CD4-positive, CD25-positive, alpha-beta regulatory T cell (primary cell): Measurements from ENCODE around the gene SYTL3. TPM values are rescaled to one million over a fixed set of nuclear protein-coding genes. Genes with fewer than 3 reads are reported as not detected.

Source experiments
- ATAC-seq, 2 donors: fragments of 150-1000 bp; cut with Tn5 transposase; one replicate each; pipeline ENCODE4 v1.10.0; 2021; ENCODE audit warnings: low read depth in 2 of 2, moderate number of reproducible peaks in 2 of 2, moderate library complexity in 1 of 2
- DNase-seq, 3 donors: peaks; one replicate each; pipeline versions ENCODE4 v3.0.0 to v3.0.0-alpha.2; 2012 to 2022; ENCODE audit warnings: mixed read lengths in 1 of 3
- H3K27ac ChIP-seq: one replicate; pipeline ENCODE4 v1.7.0; 2013; ENCODE audit warnings: mild to moderate bottlenecking, low read length; ENCODE audit not compliant: insufficient read depth, poor library complexity, severe bottlenecking
- H3K27me3 ChIP-seq: one replicate; pipeline ENCODE4 v1.7.0; 2013; ENCODE audit warnings: low read length; ENCODE audit not compliant: control insufficient read depth, insufficient read depth
- H3K36me3 ChIP-seq: one replicate; pipeline ENCODE4 v1.7.0; 2013; ENCODE audit warnings: mild to moderate bottlenecking, low read length, moderate library complexity; ENCODE audit not compliant: control insufficient read depth, insufficient read depth
- H3K4me1 ChIP-seq: 2 replicates; pipeline ENCODE4 v1.7.0; 2013; ENCODE audit warnings: mild to moderate bottlenecking, low read length; ENCODE audit not compliant: insufficient read depth, control insufficient read depth, poor library complexity, severe bottlenecking
- H3K4me3 ChIP-seq: one replicate; pipeline ENCODE4 v1.7.0; 2013; ENCODE audit warnings: low read depth, mild to moderate bottlenecking, low read length, moderate library complexity
- H3K9me3 ChIP-seq, 2 experiments: 1 replicate in 1 of 2; 2 replicates in 1 of 2; pipeline ENCODE4 v1.7.0; 2013; ENCODE audit warnings: low read length in 2 of 2, mild to moderate bottlenecking in 1 of 2, moderate library complexity in 1 of 2; ENCODE audit not compliant: control insufficient read depth in 2 of 2
- H3K27ac Mint-ChIP-seq, 3 donors: one replicate each; pipeline ENCODE4 v1.8.0; 2020 to 2022; ENCODE audit warnings: mild to moderate bottlenecking in 3 of 3, mixed read lengths in 3 of 3, moderate library complexity in 2 of 3
- H3K27me3 Mint-ChIP-seq: one replicate; pipeline ENCODE4 v1.8.0; 2022; ENCODE audit warnings: mild to moderate bottlenecking, mixed read lengths
- H3K36me3 Mint-ChIP-seq: one replicate; pipeline ENCODE4 v1.8.0; 2020; ENCODE audit warnings: mixed read lengths
- H3K4me1 Mint-ChIP-seq, 4 donors: one replicate each; pipeline ENCODE4 v1.8.0; 2020 to 2022; ENCODE audit warnings: mixed read lengths in 4 of 4, mild to moderate bottlenecking in 1 of 4
- H3K4me3 Mint-ChIP-seq, 4 donors: one replicate each; pipeline ENCODE4 v1.8.0; 2020 to 2022; ENCODE audit warnings: mild to moderate bottlenecking in 4 of 4, mixed read lengths in 4 of 4, moderate library complexity in 3 of 4
- H3K9me3 Mint-ChIP-seq, 7 donors: one replicate each; pipeline ENCODE4 v1.8.0; 2020 to 2022; ENCODE audit warnings: mixed read lengths in 7 of 7, mild to moderate bottlenecking in 3 of 7, moderate library complexity in 2 of 7
- polyA plus RNA-seq, 4 donors: library from polyadenylated mRNA; unstranded; fragments of 300-500 nt; fragmentation: Illumina TruSeq; gene quantifications; one replicate each; pipeline ENCODE4 v1.2.3, GENCODE V29; 2021
- total RNA-seq: library from RNA; stranded (reverse); gene quantifications from one replicate; pipeline ENCODE4 v1.2.3, GENCODE V29; 2022

SYTL3 gene
- total and polyA plus RNA-seq, 5 donors from 2014 or later: 12.2 to 54.8 (median 14.1) TPM

- Histone ChIP-seq H3K4me3 (no peak overlapping the region), H3K27ac (no peak overlapping the region), H3K36me3 (peaks cover 25% of the 10 kb centered on the region), H3K9me3 (no peaks in the 10 kb centered on the region), H3K27me3 (no peaks in the 10 kb centered on the region), H3K4me1 (peaks cover 11% of the 10 kb centered on the region)
- no peak for DNase-seq
- H3K27ac Mint-ChIP-seq: no peak overlapping the region
- H3K4me1 Mint-ChIP-seq: peaks cover 4 to 15% (median 8%) of the 10 kb centered on the region in 4 donors
- no peaks in the 10 kb centered on the region for H3K9me3 Mint-ChIP-seq
- peaks cover 29% of the 10 kb centered on the region for H3K36me3 Mint-ChIP-seq
- no peaks in the 10 kb centered on the region for H3K27me3 Mint-ChIP-seq
- ATAC-seq: no peak
- H3K4me3 Mint-ChIP-seq: no peak overlapping the region
Observed at GRCh38 chr6:158707821-158708195, 58.0 kb downstream of the SYTL3 start.

- no peaks in the 10 kb centered on the region for H3K27me3 Mint-ChIP-seq
- no peak overlapping the region for H3K4me3 Mint-ChIP-seq
- no peaks in the 10 kb centered on the region for H3K9me3 ChIP-seq
- H3K9me3 Mint-ChIP-seq: no peaks in the 10 kb centered on the region
- H3K27ac Mint-ChIP-seq: peak overlapping the region in 1 of 3 donors; percentile 76
- H3K27ac ChIP-seq: no peak overlapping the region
- no peak overlapping the region for H3K4me3 ChIP-seq
- H3K4me1 ChIP-seq: peaks cover 11% of the 10 kb centered on the region
- ATAC-seq (no peak), DNase-seq (no peak)
- peaks cover 28% of the 10 kb centered on the region for H3K36me3 ChIP-seq
- H3K4me1 Mint-ChIP-seq: peaks cover 4 to 14% (median 8%) of the 10 kb centered on the region in 4 donors
- H3K36me3 Mint-ChIP-seq: peaks cover 33% of the 10 kb centered on the region
- H3K27me3 ChIP-seq: no peaks in the 10 kb centered on the region
Observed at GRCh38 chr6:158708239-158708638, 58.4 kb downstream of the SYTL3 start.

GRCh38 chr6:158709809-158710208 lies 60.0 kb downstream of the SYTL3 start:
- Histone ChIP-seq H3K4me3 (no peak overlapping the region), H3K27me3 (no peaks in the 10 kb centered on the region), H3K9me3 (no peaks in the 10 kb centered on the region), H3K36me3 (peaks cover 39% of the 10 kb centered on the region), H3K27ac (no peak overlapping the region), H3K4me1 (peaks cover 2% of the 10 kb centered on the region)
- H3K27me3 Mint-ChIP-seq: no peaks in the 10 kb centered on the region
- H3K27ac Mint-ChIP-seq: no peak overlapping the region
- peaks cover 0 to 5% (median 3%) of the 10 kb centered on the region in 4 donors for H3K4me1 Mint-ChIP-seq
- no peak overlapping the region for H3K4me3 Mint-ChIP-seq
- ATAC-seq (no peak), DNase-seq (no peak)
- H3K9me3 Mint-ChIP-seq: no peaks in the 10 kb centered on the region
- peaks cover 45% of the 10 kb centered on the region for H3K36me3 Mint-ChIP-seq

GRCh38 chr6:158711264-158711663 lies 61.4 kb downstream of the SYTL3 start:
- no peaks in the 10 kb centered on the region for H3K9me3 Mint-ChIP-seq
- DNase-seq (no peak), ATAC-seq (no peak)
- Histone ChIP-seq H3K9me3 (no peaks in the 10 kb centered on the region), H3K27ac (no peak overlapping the region), H3K4me1 (peaks cover 6% of the 10 kb centered on the region), H3K36me3 (peaks cover 44% of the 10 kb centered on the region), H3K4me3 (no peak overlapping the region), H3K27me3 (no peaks in the 10 kb centered on the region)
- no peak overlapping the region for H3K4me3 Mint-ChIP-seq
- H3K36me3 Mint-ChIP-seq: peaks cover 56% of the 10 kb centered on the region
- peaks cover 4 to 7% (median 6%) of the 10 kb centered on the region in 4 donors for H3K4me1 Mint-ChIP-seq
- no peaks in the 10 kb centered on the region for H3K27me3 Mint-ChIP-seq
- H3K27ac Mint-ChIP-seq: peak overlapping the region in 1 of 3 donors; percentile 47

- Mint-ChIP-seq H3K9me3 (no peaks in the 10 kb centered on the region), H3K4me3 (no peak overlapping the region), H3K4me1 (peaks cover 4 to 21% (median 18%) of the 10 kb centered on the region in 4 donors), H3K27ac (no peak overlapping the region), H3K36me3 (peaks cover 57% of the 10 kb centered on the region), H3K27me3 (no peaks in the 10 kb centered on the region)
- H3K4me3 ChIP-seq: no peak overlapping the region
- ATAC-seq (no peak), DNase-seq (no peak)
- H3K36me3 ChIP-seq: peaks cover 36% of the 10 kb centered on the region
- H3K27ac ChIP-seq: no peak overlapping the region
- H3K9me3 ChIP-seq: no peaks in the 10 kb centered on the region
- no peaks in the 10 kb centered on the region for H3K27me3 ChIP-seq
- peaks cover 23% of the 10 kb centered on the region for H3K4me1 ChIP-seq
Observed at GRCh38 chr6:158713469-158713868, 63.6 kb downstream of the SYTL3 start.

GRCh38 chr6:158714706-158715105 lies 64.9 kb downstream of the SYTL3 start:
- Histone ChIP-seq H3K9me3 (no peaks in the 10 kb centered on the region), H3K4me3 (no peak overlapping the region), H3K27ac (no peak overlapping the region), H3K36me3 (peaks cover 37% of the 10 kb centered on the region), H3K4me1 (peaks cover 25% of the 10 kb centered on the region), H3K27me3 (no peaks in the 10 kb centered on the region)
- no peak for ATAC-seq
- Mint-ChIP-seq H3K4me3 (no peak overlapping the region), H3K9me3 (no peaks in the 10 kb centered on the region), H3K36me3 (peaks cover 57% of the 10 kb centered on the region), H3K4me1 (peaks cover 4 to 31% (median 18%) of the 10 kb centered on the region in 4 donors), H3K27me3 (no peaks in the 10 kb centered on the region), H3K27ac (no peak overlapping the region)
- no peak for DNase-seq

GRCh38 chr6:158715330-158716311 lies 65.8 kb downstream of the SYTL3 start:
- Mint-ChIP-seq H3K9me3 (no peaks in the 10 kb centered on the region), H3K27me3 (no peaks in the 10 kb centered on the region), H3K27ac (peak overlapping the region; percentile 75 to 84 (median 76)), H3K36me3 (peaks cover 51% of the 10 kb centered on the region), H3K4me1 (peaks cover 6 to 37% (median 23%) of the 10 kb centered on the region in 4 donors), H3K4me3 (no peak overlapping the region)
- no peak overlapping the region for H3K27ac ChIP-seq
- DNase-seq: no peak
- H3K4me1 ChIP-seq: peaks cover 35% of the 10 kb centered on the region
- peaks cover 37% of the 10 kb centered on the region for H3K36me3 ChIP-seq
- no peak overlapping the region for H3K4me3 ChIP-seq
- H3K27me3 ChIP-seq: no peaks in the 10 kb centered on the region
- no peaks in the 10 kb centered on the region for H3K9me3 ChIP-seq
- ATAC-seq: no peak
